NCI-H345 (cell line): ENCODE measurements around the gene LPO.

Source experiments
- DNase-seq: peaks from one replicate; lab custom pipeline; 2025; lab: John Stamatoyannopoulos, UW

The LPO gene

GRCh38 chr17:58278661-58279015 is 40.3 kb downstream of the LPO start:
- no peak for DNase-seq

- DNase-seq, result no peak
Measured at GRCh38 chr17:58279016-58279711, 40.8 kb downstream of the LPO start.

- DNase-seq, result no peak
Measured at GRCh38 chr17:58279736-58280479, 41.5 kb downstream of the LPO start.

- DNase-seq, result no peak
Measured at GRCh38 chr17:58280480-58281217, 42.3 kb downstream of the LPO start, which contains the start of gene MPO. TSS of gene MPO (minus strand) at chr17:58280935. CDS start at chr17:58280758, 177 bp downstream.

GRCh38 chr17:58281511-58282011 is 43.2 kb downstream of the LPO start:
- DNase-seq, result no peak

- DNase-seq, result no peak
Measured at GRCh38 chr17:58282442-58282841, 44.1 kb downstream of the LPO start.

GRCh38 chr17:58283674-58284612 is 45.6 kb downstream of the LPO start:
- no peak for DNase-seq

GRCh38 chr17:58284613-58285421 is 46.4 kb downstream of the LPO start:
- DNase-seq, result no peak

GRCh38 chr17:58285422-58285810 is 47.0 kb downstream of the LPO start:
- no peak for DNase-seq

GRCh38 chr17:58289869-58290268 is 51.5 kb downstream of the LPO start:
- peak; percentile 16 for DNase-seq

GRCh38 chr17:58291246-58291645 is 52.9 kb downstream of the LPO start:
- DNase-seq, result no peak

- no peak for DNase-seq
Measured at GRCh38 chr17:58294034-58294433, 55.6 kb downstream of the LPO start.

- DNase-seq, result no peak
Measured at GRCh38 chr17:58300336-58300735, 62.0 kb downstream of the LPO start.

GRCh38 chr17:58301504-58302150 is 63.2 kb downstream of the LPO start:
- DNase-seq, result no peak

- DNase-seq, result no peak
Measured at GRCh38 chr17:58302171-58302918, 64.0 kb downstream of the LPO start.

- no peak for DNase-seq
Measured at GRCh38 chr17:58302919-58303585, 64.7 kb downstream of the LPO start.

GRCh38 chr17:58303971-58304749 is 65.8 kb downstream of the LPO start:
- peak; percentile 31 for DNase-seq
